SKM-1 (cell line): ENCODE data around the gene IL17RA.
A peak's percentile ranks its signal among the peaks of the same experiment; 100 is the strongest.

Experiments used
- DNase-seq: peaks from one replicate; lab custom pipeline; 2025; ENCODE audit not compliant: unreplicated experiment; lab: John Stamatoyannopoulos, UW

IL17RA gene

DNA sequence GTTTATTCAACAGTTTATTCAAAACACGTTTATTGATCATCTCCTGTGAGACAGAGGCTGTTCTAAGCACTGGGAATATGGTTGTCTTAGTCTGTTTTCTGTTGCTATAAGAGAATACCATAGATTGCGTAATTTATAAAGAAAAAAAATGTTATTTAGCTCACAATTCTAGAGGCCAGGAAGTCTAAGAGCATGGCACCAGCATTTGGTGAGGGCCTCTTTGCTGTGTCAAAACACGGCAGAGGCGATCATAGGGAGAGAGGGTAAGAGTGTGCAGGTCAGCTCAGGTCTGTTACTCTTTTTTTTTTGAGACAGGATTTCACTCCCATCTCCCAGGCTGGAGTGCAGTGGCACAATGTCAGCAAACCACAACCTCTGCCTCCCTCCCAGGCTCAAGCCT is 5.2 kb upstream of the IL17RA start:
- no peak for DNase-seq

DNA sequence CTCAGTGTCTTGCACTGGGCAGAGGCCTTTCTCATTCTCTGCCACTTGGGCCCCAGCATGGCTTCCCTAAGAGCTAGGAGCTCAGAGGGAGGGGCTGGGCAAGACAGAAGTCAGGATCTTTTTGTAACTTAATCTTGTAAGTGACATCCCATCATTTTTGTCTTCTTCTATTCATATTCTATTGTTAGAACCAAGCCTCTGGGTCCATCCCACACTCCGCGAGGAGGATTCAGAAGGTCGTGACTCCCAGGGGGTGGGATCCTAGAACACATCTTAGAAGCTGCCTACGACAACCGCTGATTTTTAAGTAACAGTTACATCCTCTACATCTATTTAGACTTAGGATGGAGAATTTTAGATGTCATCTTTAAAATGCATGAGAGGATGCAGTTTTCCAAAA is 1.5 kb upstream of the IL17RA start:
- no peak for DNase-seq

DNA sequence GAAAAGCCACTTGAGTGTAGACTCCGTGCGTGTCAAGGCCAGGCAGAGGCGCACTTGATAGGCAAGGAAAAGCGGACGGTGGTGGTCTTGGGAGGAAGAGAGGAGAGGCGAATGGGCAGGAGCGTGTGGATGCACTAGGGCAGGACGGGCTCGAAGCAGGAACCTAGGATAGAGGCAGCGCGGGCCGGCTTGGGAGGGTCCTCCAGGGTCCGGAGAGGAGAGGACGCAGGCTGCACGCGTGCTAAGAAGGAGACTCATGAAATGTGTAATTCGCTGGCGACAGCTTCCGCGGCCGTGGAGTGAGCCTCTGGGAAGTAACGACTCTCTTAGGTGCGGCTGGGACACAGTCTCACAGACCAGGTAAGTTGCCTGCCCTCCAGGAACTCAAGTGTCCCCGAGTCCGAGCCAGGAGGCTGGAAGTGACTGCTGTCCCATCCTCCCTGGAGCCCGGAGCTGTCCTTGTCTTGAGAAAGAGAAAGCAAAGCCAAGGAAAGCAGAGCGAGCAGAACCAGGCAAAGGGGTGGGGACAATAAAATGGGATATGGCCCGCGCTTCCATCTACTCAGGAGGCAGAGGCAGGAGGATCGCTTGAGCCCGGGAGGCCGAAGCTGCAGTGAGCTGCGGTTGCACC is 874 bp upstream of the IL17RA start:
- DNase-seq, result no peak

DNA sequence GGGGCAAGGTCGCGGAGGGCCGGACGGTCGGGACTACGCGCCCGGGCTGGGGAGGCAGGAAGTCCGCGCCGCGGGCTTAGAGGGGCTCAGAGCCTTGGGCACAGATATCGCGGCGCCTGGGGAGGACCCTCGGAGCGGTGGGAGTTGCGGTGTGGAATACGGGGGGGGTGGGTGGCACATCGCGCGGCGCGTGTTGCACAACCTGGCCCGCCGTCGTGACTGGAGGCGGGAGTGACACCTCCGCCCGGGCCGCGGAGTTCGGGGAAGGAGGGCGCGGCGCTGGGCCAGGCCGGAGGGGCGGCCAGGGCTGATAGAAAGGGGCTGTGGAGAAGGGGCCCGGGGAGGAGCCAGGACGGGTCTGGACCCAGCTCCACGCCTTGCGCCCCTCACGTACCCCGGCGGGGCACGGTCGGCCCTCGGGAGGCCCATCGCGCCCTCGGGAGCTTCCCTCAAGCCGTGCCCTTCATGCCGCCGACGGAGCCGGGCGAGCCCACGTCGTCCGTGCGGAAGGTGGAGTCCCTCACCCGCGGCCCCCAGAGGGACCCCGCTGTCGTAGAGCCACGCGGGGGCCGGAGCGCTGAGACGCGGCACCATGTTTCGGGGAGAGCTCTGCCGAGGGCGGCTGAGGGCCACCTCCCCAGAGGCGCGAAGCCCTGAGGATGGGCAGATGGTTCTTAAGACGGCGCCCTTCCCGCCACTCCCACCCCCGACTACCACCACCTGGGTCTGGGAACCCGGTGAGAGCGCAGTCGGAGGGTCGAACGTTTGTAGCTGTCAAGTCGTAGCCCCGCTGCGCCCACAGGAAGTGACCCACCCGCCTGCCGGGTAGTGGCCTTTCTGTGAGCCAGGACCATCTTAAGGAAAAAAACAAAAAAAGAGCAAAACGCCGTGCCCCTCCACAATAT is 729 bp downstream of the IL17RA start:
- DNase-seq, result no peak

DNA sequence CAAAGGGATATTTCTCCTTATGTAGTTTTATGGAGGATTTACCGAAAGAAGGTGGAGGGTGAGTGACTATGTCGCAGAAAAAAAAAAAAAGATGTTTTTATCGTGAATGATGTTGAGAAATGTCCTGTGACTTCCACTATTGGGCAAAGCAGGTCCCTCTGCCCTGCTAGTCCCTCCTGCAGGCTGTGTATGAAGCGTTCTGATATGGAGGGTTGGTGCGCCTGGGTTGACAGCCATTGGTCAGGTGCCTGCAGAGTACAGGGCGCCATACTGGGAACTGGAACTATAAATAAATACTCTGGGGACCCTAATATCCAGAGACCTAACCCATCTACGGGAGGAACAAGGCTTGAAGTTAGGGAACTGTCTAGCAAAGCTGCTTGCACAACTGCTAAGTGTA is 1.5 kb downstream of the IL17RA start:
- DNase-seq, result no peak

DNA sequence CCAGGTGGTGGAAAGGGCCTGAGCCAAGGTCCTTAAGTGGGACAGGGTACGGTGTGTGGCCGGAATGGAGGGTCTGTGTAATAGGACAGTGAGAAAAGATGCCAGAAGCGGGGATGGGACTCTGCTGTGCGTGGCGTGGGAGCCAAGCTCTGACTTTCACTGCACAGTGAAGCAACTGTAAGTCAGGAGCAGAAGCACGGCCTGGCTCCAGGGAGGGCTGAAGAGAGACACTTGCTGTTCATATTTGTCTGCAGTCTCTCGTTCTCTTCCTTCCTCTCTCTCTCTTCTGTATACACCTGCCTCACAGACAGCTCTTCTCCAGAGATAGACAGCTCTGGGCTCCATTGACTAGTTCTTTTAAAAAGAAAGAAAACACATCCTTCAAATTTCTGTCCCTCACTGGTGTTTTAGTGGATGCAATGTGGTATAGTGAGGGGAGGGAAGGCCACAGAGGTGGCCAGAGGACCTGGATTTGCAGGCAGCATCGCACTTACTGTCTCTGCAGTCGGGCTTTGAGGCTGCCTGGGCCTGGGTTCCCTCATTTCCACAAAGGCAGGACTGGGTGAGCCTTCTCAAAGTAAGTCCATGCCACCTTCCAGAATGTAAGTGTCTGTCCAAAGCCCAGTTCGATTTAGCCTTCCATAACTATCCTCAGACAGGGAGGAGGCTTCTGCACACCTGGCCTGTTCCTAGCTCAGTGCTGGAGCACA is 2.1 kb downstream of the IL17RA start:
- DNase-seq, result no peak

DNA sequence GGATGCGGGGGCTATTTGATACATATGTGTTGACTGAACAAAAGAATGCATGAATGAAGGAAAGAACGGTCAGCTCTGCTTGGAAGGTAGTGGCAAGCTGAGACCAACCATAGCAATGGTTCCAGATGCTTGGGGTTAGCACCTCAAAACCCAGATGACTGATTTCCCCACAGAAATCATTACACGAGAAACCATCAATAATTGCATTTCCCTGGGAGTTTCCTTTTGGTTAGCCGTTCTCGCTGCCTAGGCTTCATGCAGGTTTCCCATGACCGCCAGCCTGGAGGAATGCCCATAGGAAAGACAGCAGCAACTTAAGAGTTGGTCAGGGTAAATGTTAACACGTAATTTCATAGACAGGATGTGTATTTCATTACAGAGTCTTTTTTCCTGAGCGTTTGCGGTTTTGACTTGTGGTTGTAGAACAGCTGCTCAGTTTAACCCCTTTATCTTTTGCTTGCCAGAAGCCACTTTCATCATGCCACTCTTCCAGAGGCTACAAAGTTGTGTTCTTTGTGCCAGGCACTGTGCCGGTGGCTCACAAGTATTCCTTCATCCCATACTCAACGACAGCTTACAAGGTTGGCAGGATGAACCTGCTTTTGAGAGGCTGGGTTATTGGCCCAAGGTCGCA is 2.8 kb downstream of the IL17RA start:
- DNase-seq, result peak; percentile 69

DNA sequence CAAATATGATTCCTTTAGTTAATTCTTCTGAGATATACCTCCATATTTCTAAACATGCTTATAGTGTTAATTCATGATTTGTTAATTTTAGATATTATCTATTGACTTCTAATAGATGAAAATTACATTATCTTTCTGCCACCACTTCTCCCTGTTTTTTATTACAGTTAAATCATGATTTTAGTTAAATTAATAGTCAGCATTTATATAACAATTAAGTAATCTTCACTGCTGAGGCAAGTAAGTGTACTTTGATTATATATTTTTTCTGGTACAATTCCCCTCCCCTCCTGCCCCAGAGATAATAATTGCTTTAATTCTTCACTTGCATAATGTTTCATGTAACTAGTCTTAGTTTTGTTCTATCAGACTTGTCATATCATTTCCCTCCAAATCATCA is 5.8 kb downstream of the IL17RA start:
- DNase-seq, result no peak

DNA sequence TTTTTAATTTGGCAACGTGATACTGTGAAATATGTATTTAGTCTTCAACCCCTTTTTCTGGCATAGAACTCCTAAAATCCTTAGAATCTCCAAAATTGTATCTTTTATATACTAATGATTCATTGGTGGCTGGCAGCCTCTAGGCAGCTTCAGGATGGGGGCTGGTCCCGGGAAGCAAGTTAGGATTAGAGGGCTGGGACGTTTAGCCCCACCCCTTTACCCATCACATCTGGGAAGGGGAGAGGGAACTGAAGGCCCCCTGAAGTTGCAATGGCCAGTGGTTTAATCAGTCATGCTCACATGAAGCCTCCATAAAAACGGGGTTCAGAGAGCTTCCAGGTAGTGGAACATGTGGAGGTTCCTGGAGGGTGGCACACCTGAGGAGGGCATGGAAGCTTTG is 7.1 kb downstream of the IL17RA start:
- DNase-seq, result no peak

DNA sequence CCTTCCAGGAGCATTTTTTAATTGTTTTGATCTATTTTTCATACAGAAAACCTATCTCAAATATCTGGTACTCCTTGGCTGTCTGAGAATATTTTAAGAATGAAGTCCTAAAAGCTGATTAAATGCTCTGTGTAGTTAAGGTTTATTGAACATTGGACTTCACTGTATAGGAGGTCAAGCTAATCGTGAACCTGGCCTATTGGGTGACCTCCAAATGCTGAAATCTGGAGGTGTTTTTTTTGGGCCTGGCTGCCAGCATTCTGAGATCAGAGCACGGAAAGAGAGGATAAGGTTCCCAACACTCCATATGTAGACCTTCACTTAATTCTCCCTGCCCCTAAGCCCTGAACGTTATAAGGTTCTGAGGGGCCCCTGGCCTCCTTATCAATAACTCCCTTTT is 8.3 kb downstream of the IL17RA start:
- DNase-seq, result no peak

DNA sequence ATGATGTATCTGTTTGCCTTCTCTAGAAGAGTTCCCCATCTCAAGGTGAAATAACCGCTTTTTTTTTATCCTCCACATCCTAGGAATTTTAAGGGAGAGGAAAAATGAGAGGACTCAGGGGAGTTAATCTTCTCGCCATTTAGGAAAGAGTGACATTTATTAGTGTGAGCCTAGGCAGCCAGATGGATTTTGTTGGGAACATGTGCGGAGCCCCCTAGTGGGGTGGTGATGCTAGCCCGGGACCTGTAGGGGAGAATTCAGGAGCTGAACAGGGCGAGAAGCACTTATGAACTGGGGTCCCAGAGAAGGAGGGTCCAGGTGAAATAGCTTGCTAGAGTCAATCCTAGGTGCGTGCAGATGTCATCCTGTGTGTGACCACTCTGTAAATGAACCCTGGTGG is 10.7 kb downstream of the IL17RA start:
- no peak for DNase-seq

DNA sequence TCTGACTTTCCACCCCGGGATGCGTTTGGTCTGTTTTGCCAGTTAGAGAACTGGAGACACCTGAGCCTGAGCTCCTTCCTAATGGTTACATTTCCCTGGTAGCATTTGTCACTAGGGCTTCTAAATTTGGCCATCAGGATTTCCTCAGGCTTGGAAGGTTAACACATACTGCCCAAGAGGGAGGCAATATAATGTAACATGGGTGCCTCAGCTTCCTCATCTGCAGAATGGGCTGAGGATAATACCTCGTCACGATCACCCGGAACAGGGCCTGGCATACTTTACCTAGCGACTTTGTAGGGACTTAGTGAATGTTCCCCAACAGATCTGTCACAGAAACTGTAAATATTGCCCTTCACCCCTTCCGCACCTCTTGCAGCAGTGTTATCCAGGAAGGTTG is 11.3 kb downstream of the IL17RA start:
- DNase-seq, result no peak

DNA sequence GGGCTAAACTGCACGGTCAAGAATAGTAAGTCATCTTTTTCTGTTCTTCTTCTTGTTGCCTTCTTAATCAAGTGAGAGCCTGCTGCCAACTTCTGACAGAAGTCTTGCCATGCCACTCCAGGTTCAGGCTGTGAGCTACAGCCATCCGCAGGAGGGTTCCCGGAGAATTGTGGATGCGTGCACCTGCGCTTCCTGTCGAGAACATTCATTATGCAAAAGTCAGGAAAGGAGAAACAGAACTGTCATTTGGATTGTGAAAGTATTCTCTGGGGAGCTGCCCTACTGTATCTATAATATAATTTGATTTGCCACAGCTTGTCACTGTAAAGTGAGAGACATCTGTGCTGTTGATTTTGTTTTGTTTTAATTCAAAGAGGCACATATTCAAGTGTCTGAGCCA is 12.3 kb downstream of the IL17RA start:
- DNase-seq, result no peak

DNA sequence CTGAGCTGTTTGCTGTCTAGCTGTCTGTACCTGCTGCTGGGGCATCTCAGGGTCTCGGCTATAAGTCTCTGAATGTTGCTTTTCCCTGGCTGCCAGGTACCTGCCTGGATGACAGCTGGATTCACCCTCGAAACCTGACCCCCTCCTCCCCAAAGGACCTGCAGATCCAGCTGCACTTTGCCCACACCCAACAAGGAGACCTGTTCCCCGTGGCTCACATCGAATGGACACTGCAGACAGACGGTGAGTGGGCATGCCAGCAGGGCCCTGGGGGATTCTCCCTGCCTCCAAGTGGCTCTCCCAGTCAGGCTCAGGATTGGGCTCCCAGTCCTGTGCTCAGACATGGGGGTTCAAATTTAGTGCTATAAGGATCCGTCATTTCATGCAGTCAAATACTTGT is 12.9 kb downstream of the IL17RA start:
- no peak for DNase-seq

DNA sequence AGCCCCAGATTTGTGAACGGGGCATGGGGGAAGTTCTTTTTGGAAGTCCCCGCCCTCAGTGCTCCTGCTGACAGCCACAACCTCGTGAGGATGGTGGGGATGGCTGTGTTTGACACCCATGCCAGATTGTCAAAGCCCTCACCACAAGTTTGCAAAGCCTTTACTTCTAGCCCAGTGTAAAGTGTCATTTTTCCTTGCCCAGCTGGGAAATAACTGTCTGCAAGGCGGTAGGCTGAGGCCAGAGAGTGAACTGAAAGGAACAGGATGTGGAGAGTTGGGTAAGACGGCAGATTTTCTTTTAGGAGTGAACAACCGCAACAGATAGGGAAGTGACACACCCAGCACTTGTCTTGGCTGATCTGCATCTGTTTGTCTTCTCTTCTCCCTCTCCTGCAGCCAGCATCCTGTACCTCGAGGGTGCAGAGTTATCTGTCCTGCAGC is 13.6 kb downstream of the IL17RA start:
- peak; percentile 97 for DNase-seq

DNA sequence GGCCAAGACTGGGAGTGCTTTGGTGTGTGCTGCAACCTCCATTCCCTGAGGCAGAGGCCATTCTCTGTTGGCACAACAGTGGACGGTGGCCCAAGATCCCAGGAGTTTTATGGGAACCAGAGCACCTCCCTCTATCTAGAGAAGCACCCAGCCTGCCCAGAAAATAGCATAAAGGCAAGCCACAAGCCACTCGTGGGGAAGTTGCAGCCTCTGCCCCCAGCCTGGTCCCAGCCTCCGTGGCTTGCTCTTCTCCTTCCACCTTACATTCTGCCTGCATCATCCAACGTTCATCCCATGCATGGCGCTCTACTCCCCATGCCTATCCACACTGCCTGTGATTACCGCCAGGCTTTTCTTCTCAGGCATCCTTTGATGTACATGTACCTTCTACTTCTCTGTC is 15.8 kb downstream of the IL17RA start:
- no peak for DNase-seq

DNA sequence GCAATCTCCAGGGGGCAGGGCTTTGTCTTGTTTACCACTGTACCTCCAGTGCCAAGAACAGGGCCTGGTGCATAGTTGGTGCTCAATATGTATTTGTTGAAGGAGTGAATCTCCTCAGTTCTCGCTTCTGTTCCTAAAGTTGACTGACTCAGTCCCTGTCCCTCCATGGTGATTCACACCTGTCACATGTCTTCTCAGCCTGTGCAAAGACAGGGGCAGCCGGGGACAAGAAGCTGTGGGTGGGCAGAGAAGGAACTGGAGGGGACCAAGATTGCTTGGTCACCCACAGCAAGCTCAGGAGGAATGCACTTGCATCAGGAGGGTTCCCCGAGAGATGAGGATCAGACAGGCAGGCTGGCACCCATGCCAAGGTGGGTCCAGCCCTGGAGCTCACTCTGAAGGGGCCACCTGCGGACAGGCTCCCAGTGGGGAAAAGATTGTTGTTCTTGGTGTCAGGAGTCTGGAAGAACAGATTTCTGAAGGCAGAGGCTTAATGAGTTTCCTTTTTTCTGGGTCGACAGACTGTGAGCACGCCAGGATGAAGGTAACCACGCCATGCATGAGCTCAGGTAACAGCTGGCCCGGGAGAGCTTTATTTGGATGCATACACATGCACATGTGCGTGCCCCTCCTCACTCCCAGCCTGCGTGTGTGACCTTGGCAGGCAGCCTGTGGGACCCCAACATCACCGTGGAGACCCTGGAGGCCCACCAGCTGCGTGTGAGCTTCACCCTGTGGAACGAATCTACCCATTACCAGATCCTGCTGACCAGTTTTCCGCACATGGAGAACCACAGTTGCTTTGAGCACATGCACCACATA is 16.9 kb downstream of the IL17RA start:
- DNase-seq, result no peak

DNA sequence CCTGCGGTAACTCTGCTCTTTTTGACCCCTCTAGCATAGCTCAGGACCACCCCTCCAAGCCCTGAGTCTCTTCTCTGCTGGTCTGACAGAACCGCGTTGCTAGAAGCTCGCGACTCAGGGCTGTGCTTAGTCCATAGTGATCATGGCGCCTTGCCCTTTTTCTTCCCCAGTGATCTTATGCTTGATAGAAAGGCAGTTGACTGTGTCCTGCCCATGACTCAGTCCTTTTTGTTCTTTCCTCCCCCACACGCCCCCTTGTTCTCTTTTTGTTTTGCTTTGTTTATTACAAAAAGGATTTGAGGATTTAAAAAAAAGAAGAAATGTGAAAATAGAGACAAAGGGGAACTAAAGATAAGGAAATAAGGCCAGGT is 17.5 kb downstream of the IL17RA start:
- no peak for DNase-seq

DNA sequence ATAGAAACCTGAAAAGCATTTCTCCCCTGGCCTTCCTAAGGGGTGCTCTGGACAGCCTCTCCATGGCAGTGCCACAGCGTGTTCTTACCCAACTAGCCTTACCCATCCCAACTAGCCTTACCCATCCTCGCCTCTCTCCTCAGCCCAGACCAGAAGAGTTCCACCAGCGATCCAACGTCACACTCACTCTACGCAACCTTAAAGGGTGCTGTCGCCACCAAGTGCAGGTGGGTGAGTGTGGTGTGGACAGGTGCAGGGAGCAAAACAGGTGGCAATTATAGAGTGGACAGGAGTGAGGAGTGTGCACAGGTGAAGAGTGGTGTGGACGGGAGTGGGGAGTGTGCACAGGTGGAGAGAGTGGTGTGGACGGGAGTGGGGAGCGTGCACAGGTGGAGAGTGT is 18.6 kb downstream of the IL17RA start:
- no peak for DNase-seq

DNA sequence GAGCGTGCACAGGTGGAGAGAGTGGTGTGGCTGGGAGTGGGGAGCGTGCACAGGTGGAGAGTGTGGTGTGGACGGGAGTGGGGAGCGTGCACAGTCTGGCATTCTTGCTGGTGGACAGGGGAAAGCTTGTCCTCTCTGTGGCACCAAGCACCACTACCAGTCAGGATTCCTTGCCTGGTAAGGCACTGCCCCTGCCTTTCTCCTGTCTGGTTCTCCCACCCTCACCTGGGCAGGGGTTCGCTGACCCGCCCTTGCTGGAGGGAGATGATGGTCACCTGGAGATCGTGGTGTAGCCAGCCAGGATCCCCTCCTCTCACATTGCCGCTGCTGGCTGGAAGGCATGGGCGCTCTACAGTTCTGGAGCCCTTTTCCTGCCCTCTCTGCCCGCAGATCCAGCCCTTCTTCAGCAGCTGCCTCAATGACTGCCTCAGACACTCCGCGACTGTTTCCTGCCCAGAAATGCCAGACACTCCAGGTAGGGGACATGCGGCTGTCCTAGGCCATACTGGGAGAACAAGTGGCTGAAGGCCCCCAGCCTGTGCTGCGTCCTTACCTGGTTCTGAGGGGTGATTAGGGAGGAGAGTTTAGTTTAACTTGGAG is 19.6 kb downstream of the IL17RA start:
- no peak for DNase-seq
